Type B pancreatic cell (in vitro differentiated cells): ENCODE measurements around the gene ZNF70. TPM values are rescaled to one million over a fixed set of nuclear protein-coding genes. Genes with fewer than 3 reads are reported as not detected.

Experiments used
- DNase-seq: peaks from one replicate; pipeline ENCODE4 v3.0.0; 2021; ENCODE audit warnings: mixed read lengths; ENCODE audit not compliant: unreplicated experiment; ENCODE audit errors: extremely low spot score
- H3K27ac Mint-ChIP-seq: 2 replicates; pipeline ENCODE4 v1.8.0; 2021; ENCODE audit warnings: mild to moderate bottlenecking, mixed read lengths
- H3K27me3 Mint-ChIP-seq: 2 replicates; pipeline ENCODE4 v1.8.0; 2021; ENCODE audit warnings: mixed read lengths
- H3K36me3 Mint-ChIP-seq: 2 replicates; pipeline ENCODE4 v1.8.0; 2021; ENCODE audit warnings: mixed read lengths
- H3K4me1 Mint-ChIP-seq: one replicate; pipeline ENCODE4 v1.8.0; 2021; ENCODE audit warnings: mixed read lengths; ENCODE audit not compliant: unreplicated experiment
- H3K4me3 Mint-ChIP-seq: 2 replicates; pipeline ENCODE4 v1.8.0; 2021; ENCODE audit warnings: mild to moderate bottlenecking, mixed read lengths
- H3K9me3 Mint-ChIP-seq: 2 replicates; pipeline ENCODE4 v1.8.0; 2021; ENCODE audit warnings: mixed read lengths
- CTCF ChIP-seq: fragments of 200-600 bp; sonication (generic); conservative IDR thresholded peaks from 2 replicates; pipeline ENCODE4 v1.5.0; 2021; ENCODE audit warnings: antibody characterized with exemption, mild to moderate bottlenecking
- long read RNA-seq: library from polyadenylated mRNA; unstranded; transcript quantifications from one replicate; pipeline ENCODE4 v2.0.0, GENCODE V29; 2020
- total RNA-seq: library from RNA; stranded (reverse); gene quantifications from 2 replicates; pipeline ENCODE4 v1.2.1, GENCODE V29; 2021; ENCODE audit warnings: low replicate concordance

The ZNF70 gene
- total RNA-seq, result 10.7 and 12.3 TPM in 2 replicates
- long read RNA-seq, full-length matches to known transcripts, result 2 of 3 reads
- long read RNA-seq, partial matches to known transcripts, result 0 of 3 reads
- long read RNA-seq, other reads (novel, unspliced or antisense), result 1 of 3 reads

GRCh38 chr22:23750714-23751440, at the start of gene ZNF70:
Gene ZNF70, minus strand, starts transcription at chr22:23751112. Its CDS starts 5,972 bp downstream, at chr22:23745140.
- Mint-ChIP-seq H3K4me3 (peak within 1 kb of the TSS; percentile 94), H3K9me3 (no peaks in the 10 kb centered on the region), H3K27ac (peak within 1 kb of the TSS; percentile 91), H3K36me3 (peaks cover 8% of the 10 kb centered on the region), H3K27me3 (no peaks in the 10 kb centered on the region), H3K4me1 (peaks cover 25% of the 10 kb centered on the region)
- peak; percentile 93 for DNase-seq
- peak; percentile 55 for TF ChIP-seq CTCF

GRCh38 chr22:23796461-23796860, 45.5 kb upstream of the ZNF70 start:
- Mint-ChIP-seq H3K4me3 (no peak overlapping the region), H3K27me3 (no peaks in the 10 kb centered on the region), H3K27ac (no peak overlapping the region), H3K4me1 (peaks cover 19% of the 10 kb centered on the region), H3K9me3 (no peaks in the 10 kb centered on the region), H3K36me3 (peaks cover 37% of the 10 kb centered on the region)
- TF ChIP-seq CTCF, result no peak
- DNase-seq, result no peak

- no peak for TF ChIP-seq CTCF
- H3K4me1 Mint-ChIP-seq, result peaks cover 33% of the 10 kb centered on the region
- H3K36me3 Mint-ChIP-seq, result peaks cover 31% of the 10 kb centered on the region
- H3K9me3 Mint-ChIP-seq, result no peaks in the 10 kb centered on the region
- H3K27me3 Mint-ChIP-seq, result no peaks in the 10 kb centered on the region
- H3K27ac Mint-ChIP-seq, result peak overlapping the region; percentile 33
- no peak overlapping the region for H3K4me3 Mint-ChIP-seq
- no peak for DNase-seq
These were observed 42.4 kb upstream of the ZNF70 start for GRCh38 chr22:23793326-23793725.

GRCh38 chr22:23791738-23792645, 41.1 kb upstream of the ZNF70 start:
- no peak for TF ChIP-seq CTCF
- DNase-seq, result no peak
- Mint-ChIP-seq H3K4me3 (peak overlapping the region; percentile 70), H3K36me3 (peaks cover 27% of the 10 kb centered on the region), H3K4me1 (peaks cover 42% of the 10 kb centered on the region), H3K27me3 (no peaks in the 10 kb centered on the region), H3K9me3 (no peaks in the 10 kb centered on the region), H3K27ac (peak overlapping the region; percentile 31)

GRCh38 chr22:23790819-23791737, 40.2 kb upstream of the ZNF70 start:
- H3K27me3 Mint-ChIP-seq, result no peaks in the 10 kb centered on the region
- no peak for TF ChIP-seq CTCF

More at GRCh38 chr22:23790819-23791737, 40.2 kb upstream of the ZNF70 start:
- Mint-ChIP-seq H3K4me3 (peak overlapping the region; percentile 70), H3K36me3 (peaks cover 20% of the 10 kb centered on the region), H3K4me1 (peaks cover 49% of the 10 kb centered on the region), H3K9me3 (no peaks in the 10 kb centered on the region), H3K27ac (peak overlapping the region; percentile 31)
- no peak for DNase-seq
